PC-3 (cell line): ENCODE results near the gene ZSCAN9. TPM values are rescaled to one million over a fixed set of nuclear protein-coding genes. Genes with fewer than 3 reads are reported as not detected.

Experiments used
- ATAC-seq: fragments of 200-7000 bp; cut with Tn5 transposase; 2 replicates; pipeline ENCODE4 v1.9.1; 2020; ENCODE audit warnings: mild to moderate bottlenecking, moderate library complexity
- BruUV-seq: library from RNA; stranded (reverse); fragments of 400-500 nt; replicated peaks from 2 replicates; lab custom pipeline; 2021; lab: Mats Ljungman, UMichigan
- CTCF ChIA-PET: fragments of 300-600 bp; sonication (Branson Sonifier 250); formaldehyde crosslinking; loops from one replicate; lab custom pipeline; 2022; ENCODE audit warnings: antibody characterized with exemption; lab: Charles Lee
- POLR2A ChIA-PET: fragments of 300-600 bp; sonication (Branson Sonifier 250); formaldehyde crosslinking; loops from one replicate; lab custom pipeline; 2022; ENCODE audit warnings: antibody characterized with exemption; ENCODE audit not compliant: unreplicated experiment; lab: Charles Lee
- DNase-seq: peaks from one replicate; pipeline ENCODE4 v3.0.0-alpha.2; 2015
- H2AFZ ChIP-seq: fragments of 300-600 bp; sonication (generic); 2 replicates; pipeline ENCODE4 v1.6.0; 2016; ENCODE audit warnings: antibody characterized with exemption, low read length
- H3F3A ChIP-seq: fragments of 300-600 bp; sonication (generic); one replicate; pipeline ENCODE4 v1.6.0; 2017; ENCODE audit warnings: antibody characterized with exemption, low read length, control low read depth, mild to moderate bottlenecking; ENCODE audit not compliant: unreplicated experiment
- H3K27ac ChIP-seq: fragments of 300-600 bp; sonication (generic); 2 replicates; pipeline ENCODE4 v1.5.1; 2016; ENCODE audit warnings: mild to moderate bottlenecking, low read length
- H3K27me3 ChIP-seq: fragments of 300-600 bp; sonication (generic); 2 replicates; pipeline ENCODE4 v1.6.1; 2016; ENCODE audit warnings: low read length, mixed read lengths
- H3K36me3 ChIP-seq: fragments of 300-600 bp; sonication (generic); 2 replicates; pipeline ENCODE4 v1.6.1; 2016; ENCODE audit warnings: low read depth, mixed run types, low read length, mixed read lengths
- H3K4me1 ChIP-seq: fragments of 300-600 bp; sonication (generic); 2 replicates; pipeline ENCODE4 v1.5.1; 2016; ENCODE audit warnings: low read length; ENCODE audit not compliant: insufficient read depth
- H3K4me2 ChIP-seq: fragments of 300-600 bp; sonication (generic); 2 replicates; pipeline ENCODE4 v1.6.0; 2016; ENCODE audit warnings: low read length
- H3K4me3 ChIP-seq: fragments of 300-600 bp; sonication (generic); 2 replicates; pipeline ENCODE4 v1.5.1; 2016; ENCODE audit warnings: mild to moderate bottlenecking, low read length, mixed read lengths
- H3K79me2 ChIP-seq: fragments of 300-600 bp; sonication (generic); 2 replicates; pipeline ENCODE4 v1.6.1; 2017; ENCODE audit warnings: low read length, mixed read lengths
- H3K9ac ChIP-seq: fragments of 300-600 bp; sonication (generic); 2 replicates; pipeline ENCODE4 v1.6.0; 2016; ENCODE audit warnings: mild to moderate bottlenecking, low read length
- H3K9me2 ChIP-seq: fragments of 300-600 bp; sonication (generic); replicated peaks from 2 replicates; pipeline ENCODE4 v1.6.1; 2016; ENCODE audit warnings: mixed run types, low read length, mixed read lengths
- H3K9me3 ChIP-seq: fragments of 300-600 bp; sonication (generic); 2 replicates; pipeline ENCODE4 v1.6.1; 2016; ENCODE audit warnings: low read length, mixed read lengths
- H4K20me1 ChIP-seq: fragments of 300-600 bp; sonication (generic); 2 replicates; pipeline ENCODE4 v1.6.1; 2016; ENCODE audit warnings: low read length, mixed read lengths
- CTCF ChIP-seq: fragments of 300-600 bp; sonication (generic); conservative IDR thresholded peaks from 2 replicates; pipeline ENCODE4 v1.5.1; 2017; ENCODE audit warnings: antibody characterized with exemption, low read depth, mild to moderate bottlenecking, low read length
- EZH2 ChIP-seq: fragments of 300-600 bp; sonication (generic); IDR thresholded peaks from one replicate; pipeline ENCODE4 v1.6.1; 2017; ENCODE audit warnings: antibody characterized with exemption, mild to moderate bottlenecking, low read length; ENCODE audit not compliant: unreplicated experiment
- EZH2phosphoT487 ChIP-seq: fragments of 300-600 bp; sonication (generic); IDR thresholded peaks from 2 replicates; pipeline ENCODE4 v1.6.1; 2018; ENCODE audit warnings: mild to moderate bottlenecking, antibody characterized with exemption, low read length, borderline replicate concordance
- intact Hi-C: fragments of 100-400 bp; cut with micrococcal nuclease; formaldehyde crosslinking; loops from 2 replicates; pipeline ENCODE4 v1.9.0; 2023
- total RNA-seq: library from RNA; depleted of rRNA; stranded (reverse); fragments of >200 nt; gene quantifications from 2 replicates; pipeline ENCODE4 v1.2.3, GENCODE V29; 2014

ZSCAN9 gene
- total RNA-seq, 1 experiment from 2014 or later: 10.8 TPM

DNA sequence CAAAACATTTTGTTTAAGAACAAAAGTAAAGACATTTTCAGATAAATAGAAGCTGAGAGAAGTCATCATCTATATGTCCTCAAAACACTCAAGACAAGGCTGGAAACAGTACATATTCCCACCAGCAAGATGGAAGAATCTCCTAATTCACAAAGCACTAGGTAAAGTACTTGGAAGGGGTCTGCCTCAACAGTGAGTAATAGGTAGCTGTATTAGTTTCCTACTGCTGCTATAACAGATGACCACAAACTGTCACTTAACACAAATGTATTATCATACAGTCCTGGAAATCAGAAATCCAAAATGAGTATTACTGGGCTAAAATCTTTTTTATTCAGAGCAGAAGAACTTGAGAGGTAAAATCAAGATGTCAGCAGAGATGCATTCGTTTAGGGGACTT is 42.8 kb upstream of the ZSCAN9 start:
- no peak overlapping the region for H3K27ac ChIP-seq
- ATAC-seq: no peak
- CTCF ChIA-PET: no interaction called here
- DNase-seq: no peak
- H3F3A ChIP-seq: no peaks in the 10 kb centered on the region
- H2AFZ ChIP-seq: no peak overlapping the region
- no peak for TF ChIP-seq EZH2phosphoT487
- TF ChIP-seq CTCF: no peak
- TF ChIP-seq EZH2: no peak
- peaks cover 15% of the 10 kb centered on the region; the same call in 1 of the 2 replicates for H3K9me3 ChIP-seq
- no peak overlapping the region for H3K9ac ChIP-seq
- H3K4me2 ChIP-seq: no peak overlapping the region
- no peaks in the 10 kb centered on the region for H3K4me1 ChIP-seq
- no peaks in the 10 kb centered on the region for H3K9me2 ChIP-seq
- intact Hi-C loops: no loop called here
- H3K4me3 ChIP-seq: no peak overlapping the region
- no peaks in the 10 kb centered on the region for H3K36me3 ChIP-seq
- no peaks in the 10 kb centered on the region for H4K20me1 ChIP-seq
- POLR2A ChIA-PET: no interaction called here
- H3K79me2 ChIP-seq: no peaks in the 10 kb centered on the region
- no peaks in the 10 kb centered on the region for H3K27me3 ChIP-seq
- BruUV-seq: no TSS peak

DNA sequence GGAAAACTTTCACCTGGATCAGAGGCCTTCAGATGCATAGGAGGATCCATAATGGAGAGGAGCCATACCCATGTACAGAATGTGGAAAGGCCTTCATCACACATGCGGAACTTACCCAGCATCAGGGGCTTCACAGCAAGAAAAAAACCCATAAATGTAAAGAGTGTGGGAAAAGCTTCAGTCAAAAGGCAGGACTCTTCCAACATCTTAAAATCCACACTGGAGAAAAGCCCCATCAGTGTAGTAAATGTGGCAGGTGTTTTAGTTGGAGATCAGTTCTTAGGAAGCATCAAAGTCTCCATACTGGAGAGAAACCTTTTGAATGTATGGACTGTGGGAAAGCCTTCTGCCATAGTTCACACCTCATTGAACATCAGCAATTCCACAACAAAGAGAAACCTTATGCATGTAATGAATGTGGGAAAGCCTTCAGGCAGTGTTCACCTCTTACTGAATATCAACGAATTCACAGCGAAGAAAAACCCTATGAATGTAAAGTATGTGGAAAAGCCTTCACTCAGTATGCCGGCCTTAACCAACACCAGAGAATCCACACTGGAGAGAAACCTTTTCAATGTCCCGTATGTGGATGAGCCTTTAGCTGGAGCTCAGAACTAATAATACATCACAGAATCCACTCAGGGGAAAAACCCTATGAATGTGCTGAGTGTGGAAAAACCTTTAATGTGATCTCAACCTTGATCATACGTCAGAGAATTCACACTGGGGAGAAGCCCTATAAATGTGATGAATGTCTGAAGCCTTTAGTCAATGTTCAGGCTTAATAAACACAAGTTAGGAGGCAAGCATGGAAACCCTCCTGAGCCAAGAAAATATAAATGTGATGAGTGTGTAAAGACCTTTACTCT is 36.7 kb upstream of the ZSCAN9 start:
- Histone ChIP-seq H3K4me1 (no peaks in the 10 kb centered on the region), H3K36me3 (no peaks in the 10 kb centered on the region; the same call in 1 of the 2 replicates), H3K27ac (no peak overlapping the region), H3K4me3 (no peak overlapping the region), H3K9me3 (peaks cover 56% of the 10 kb centered on the region), H3K9ac (no peak overlapping the region), H3K4me2 (no peak overlapping the region), H3K27me3 (no peaks in the 10 kb centered on the region), H3F3A (no peaks in the 10 kb centered on the region), H3K79me2 (no peaks in the 10 kb centered on the region), H4K20me1 (no peaks in the 10 kb centered on the region), H3K9me2 (no peaks in the 10 kb centered on the region), H2AFZ (no peak overlapping the region)
- intact Hi-C loops: no loop called here
- ChIA-PET CTCF (no interaction called here), POLR2A (no interaction called here)
- no TSS peak for BruUV-seq
- TF ChIP-seq CTCF (no peak), EZH2phosphoT487 (no peak), EZH2 (no peak)
- ATAC-seq (no peak), DNase-seq (no peak)

GRCh38 chr6:28200020-28200419 is 25.1 kb upstream of the ZSCAN9 start:
- DNase-seq (no peak), ATAC-seq (no peak)
- Histone ChIP-seq H3K4me1 (no peaks in the 10 kb centered on the region), H3K4me2 (no peak overlapping the region), H3K9ac (no peak overlapping the region), H4K20me1 (no peaks in the 10 kb centered on the region), H3K27ac (no peak overlapping the region), H3F3A (no peaks in the 10 kb centered on the region), H3K4me3 (no peak overlapping the region), H3K27me3 (no peaks in the 10 kb centered on the region), H3K9me2 (no peaks in the 10 kb centered on the region), H3K36me3 (no peaks in the 10 kb centered on the region), H3K9me3 (no peaks in the 10 kb centered on the region), H3K79me2 (no peaks in the 10 kb centered on the region), H2AFZ (no peak overlapping the region)
- ChIA-PET CTCF (no interaction called here), POLR2A (no interaction called here)
- intact Hi-C loops: no loop called here
- TF ChIP-seq CTCF (no peak), EZH2 (no peak), EZH2phosphoT487 (no peak)
- BruUV-seq: no TSS peak
